K562 (cell line): ENCODE results near the gene SPAG7. TPM values are rescaled to one million over a fixed set of nuclear protein-coding genes. Genes with fewer than 3 reads are reported as not detected.

ENCODE experiments used
- ATF1 ChIP-seq, 2 experiments: fragments of 450-650 bp in 1 of 2; IDR thresholded peaks; 2 replicates each; pipeline ENCODE4 v1.6.1; 2016; ENCODE audit warnings: missing compliant biosample characterization in 1 of 2, missing genetic modification characterization in 1 of 2
- CBX3 ChIP-seq, 2 experiments: IDR thresholded peaks; 1 replicate in 1 of 2; 2 replicates in 1 of 2; pipeline ENCODE4 v1.6.1; 2012; ENCODE audit warnings: inconsistent platforms in 2 of 2, low read length in 2 of 2, borderline replicate concordance in 1 of 2, control low read depth in 1 of 2
- FOSL1 ChIP-seq: fragments of 200-800 bp; sonication (Bioruptor generic); conservative IDR thresholded peaks from 2 replicates; pipeline ENCODE4 v1.6.1; 2016; ENCODE audit warnings: missing genetic modification characterization, missing compliant biosample characterization
- MED1 ChIP-seq: sonication (generic); formaldehyde crosslinking; IDR thresholded peaks from 2 replicates; pipeline ENCODE4 v1.8.1; 2023; ENCODE audit warnings: missing genetic modification reagents, borderline replicate concordance
- NCOR1 ChIP-seq: fragments of 450-650 bp; IDR thresholded peaks from 2 replicates; pipeline ENCODE4 v1.6.1; 2016; ENCODE audit warnings: mild to moderate bottlenecking, moderate library complexity
- TSC22D4 ChIP-seq: fragments of 450-650 bp; IDR thresholded peaks from 2 replicates; pipeline ENCODE4 v1.6.1; 2016; ENCODE audit warnings: missing genetic modification characterization, missing biosample characterization, control low read depth
- ZBTB7A ChIP-seq: IDR thresholded peaks from 2 replicates; pipeline ENCODE4 v1.6.1; 2011; ENCODE audit warnings: low read depth, mild to moderate bottlenecking, low read length, moderate library complexity, borderline replicate concordance; ENCODE audit not compliant: control insufficient read depth
- ZNF431 ChIP-seq: sonication (generic); formaldehyde crosslinking; IDR thresholded peaks from 2 replicates; pipeline ENCODE4 v1.8.0; 2022; ENCODE audit warnings: mild to moderate bottlenecking, missing genetic modification reagents
- polyA plus RNA-seq, 8 experiments: library from polyadenylated mRNA; depleted of rRNA in 4 of 8; stranded (reverse) in 5 of 8; unstranded in 3 of 8; fragments of >200 nt; fragmentation: Nextera tagmentation in 2 of 8; fragmentation: Illumina TruSeq in 1 of 8; extraction: Ambion mirVana in 2 of 8; extraction: Trizol in 1 of 8; gene quantifications; 2 replicates each; pipeline versions ENCODE4 v1.2.1 to v1.2.3, GENCODE V29; 2011 to 2014; ENCODE audit warnings: inconsistent platforms in 1 of 8, missing spikeins in 1 of 8
- total RNA-seq, 7 experiments: library from RNA; depleted of rRNA in 6 of 7; stranded (reverse); fragments of >200 nt in 6 of 7; fragmentation: Illumina TruSeq in 2 of 7; extraction: Trizol in 2 of 7; gene quantifications; 2 replicates each; pipeline versions ENCODE4 v1.2.1 to v1.2.3, GENCODE V29; 2011 to 2021; ENCODE audit warnings: low replicate concordance in 1 of 7
- TF ChIP-seq, protein P1 (sequence below): sonication (generic); formaldehyde crosslinking; IDR thresholded peaks from 2 replicates; pipeline ENCODE4 v1.8.1; 2023; ENCODE audit warnings: mild to moderate bottlenecking, missing genetic modification reagents
- TF ChIP-seq, protein P2 (sequence below): sonication (generic); formaldehyde crosslinking; IDR thresholded peaks from 2 replicates; pipeline ENCODE4 v1.8.1; 2022; ENCODE audit warnings: missing genetic modification reagents
- TF ChIP-seq, protein P3 (sequence below): IDR thresholded peaks from 2 replicates; pipeline ENCODE4 v1.6.1; 2012; ENCODE audit warnings: low read depth, low read length, improper control_type of control experiment, borderline replicate concordance
- TF ChIP-seq, protein P4 (sequence below): sonication (generic); formaldehyde crosslinking; IDR thresholded peaks from 2 replicates; pipeline ENCODE4 v1.4.0; 2020; ENCODE audit warnings: mild to moderate bottlenecking, missing genetic modification reagents
- TF ChIP-seq, protein P5 (sequence below): fragments of 450-650 bp; IDR thresholded peaks from 2 replicates; pipeline ENCODE4 v1.6.1; 2016; ENCODE audit warnings: borderline replicate concordance
- TF ChIP-seq, protein P6 (sequence below): fragments of 250-450 bp; sonication (Bioruptor Pico); IDR thresholded peaks from 2 replicates; pipeline ENCODE4 v1.8.0; 2022; ENCODE audit warnings: inconsistent platforms, mild to moderate bottlenecking, moderate library complexity, borderline replicate concordance

Gene SPAG7
- total and polyA plus RNA-seq, 9 of the 15 experiments (the other 6 are each of a cell fraction or from before 2014, with no cell fraction given), result 5.6 to 53.5 (median 36.3) TPM

DNA sequence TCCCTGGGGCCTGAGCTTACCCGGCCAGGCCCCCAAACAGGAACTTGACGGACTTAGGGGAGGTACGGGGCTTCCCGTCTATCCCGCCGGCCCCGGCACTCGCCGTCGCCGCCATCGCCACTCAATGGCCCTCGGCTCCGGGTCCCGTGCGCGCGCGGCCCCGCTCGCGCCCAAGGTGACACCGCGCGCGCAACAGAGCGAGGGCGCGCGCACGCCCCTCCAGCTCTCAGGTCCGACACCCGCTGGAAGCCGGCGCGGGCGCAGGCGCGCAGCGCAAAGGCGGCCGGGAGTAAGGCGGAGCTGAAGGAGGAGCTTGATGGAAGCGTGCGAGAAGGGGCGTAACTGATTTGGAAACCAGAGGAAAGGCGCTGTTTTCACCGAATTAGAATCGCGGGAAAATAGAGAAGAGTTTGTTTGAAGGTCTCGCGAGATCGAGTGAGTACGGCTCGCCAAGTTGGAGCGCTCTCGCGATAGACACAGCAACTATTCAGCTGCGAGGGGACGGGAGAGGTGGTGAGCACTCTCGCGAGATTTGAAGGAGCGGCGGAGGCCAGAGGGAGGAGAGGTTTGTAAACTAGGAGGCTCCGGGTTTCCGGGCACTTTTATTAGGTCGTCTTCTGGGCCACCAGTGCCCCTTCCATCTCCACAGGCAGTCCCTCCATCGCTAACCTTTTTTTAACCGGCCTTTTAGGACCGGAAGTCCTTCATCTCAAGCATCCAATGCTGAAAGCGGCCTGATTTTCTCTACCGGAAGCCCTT, 27.6 kb downstream of the SPAG7 start, which contains the start of the genes RNF167 and SLC25A11 (continued):
- TF ChIP-seq CBX3 (IDR thresholded peaks at IDR 0.05; ENCODE audit: borderline replicate concordance in 1 of 2, low read length in 2 of 2), result no peak
- TF ChIP-seq, protein P1, sequence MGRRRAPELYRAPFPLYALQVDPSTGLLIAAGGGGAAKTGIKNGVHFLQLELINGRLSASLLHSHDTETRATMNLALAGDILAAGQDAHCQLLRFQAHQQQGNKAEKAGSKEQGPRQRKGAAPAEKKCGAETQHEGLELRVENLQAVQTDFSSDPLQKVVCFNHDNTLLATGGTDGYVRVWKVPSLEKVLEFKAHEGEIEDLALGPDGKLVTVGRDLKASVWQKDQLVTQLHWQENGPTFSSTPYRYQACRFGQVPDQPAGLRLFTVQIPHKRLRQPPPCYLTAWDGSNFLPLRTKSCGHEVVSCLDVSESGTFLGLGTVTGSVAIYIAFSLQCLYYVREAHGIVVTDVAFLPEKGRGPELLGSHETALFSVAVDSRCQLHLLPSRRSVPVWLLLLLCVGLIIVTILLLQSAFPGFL, result no peak
- TF ChIP-seq TSC22D4 (tag), result no peak
- TF ChIP-seq, protein P2, sequence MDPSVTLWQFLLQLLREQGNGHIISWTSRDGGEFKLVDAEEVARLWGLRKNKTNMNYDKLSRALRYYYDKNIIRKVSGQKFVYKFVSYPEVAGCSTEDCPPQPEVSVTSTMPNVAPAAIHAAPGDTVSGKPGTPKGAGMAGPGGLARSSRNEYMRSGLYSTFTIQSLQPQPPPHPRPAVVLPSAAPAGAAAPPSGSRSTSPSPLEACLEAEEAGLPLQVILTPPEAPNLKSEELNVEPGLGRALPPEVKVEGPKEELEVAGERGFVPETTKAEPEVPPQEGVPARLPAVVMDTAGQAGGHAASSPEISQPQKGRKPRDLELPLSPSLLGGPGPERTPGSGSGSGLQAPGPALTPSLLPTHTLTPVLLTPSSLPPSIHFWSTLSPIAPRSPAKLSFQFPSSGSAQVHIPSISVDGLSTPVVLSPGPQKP (CRISPR knock-in tag), result no peak
- TF ChIP-seq ZBTB7A, result peak; percentile 48; the same call in 1 of the 2 replicates
- TF ChIP-seq ZNF431 (CRISPR knock-in tag), result no peak
- TF ChIP-seq, protein P3, sequence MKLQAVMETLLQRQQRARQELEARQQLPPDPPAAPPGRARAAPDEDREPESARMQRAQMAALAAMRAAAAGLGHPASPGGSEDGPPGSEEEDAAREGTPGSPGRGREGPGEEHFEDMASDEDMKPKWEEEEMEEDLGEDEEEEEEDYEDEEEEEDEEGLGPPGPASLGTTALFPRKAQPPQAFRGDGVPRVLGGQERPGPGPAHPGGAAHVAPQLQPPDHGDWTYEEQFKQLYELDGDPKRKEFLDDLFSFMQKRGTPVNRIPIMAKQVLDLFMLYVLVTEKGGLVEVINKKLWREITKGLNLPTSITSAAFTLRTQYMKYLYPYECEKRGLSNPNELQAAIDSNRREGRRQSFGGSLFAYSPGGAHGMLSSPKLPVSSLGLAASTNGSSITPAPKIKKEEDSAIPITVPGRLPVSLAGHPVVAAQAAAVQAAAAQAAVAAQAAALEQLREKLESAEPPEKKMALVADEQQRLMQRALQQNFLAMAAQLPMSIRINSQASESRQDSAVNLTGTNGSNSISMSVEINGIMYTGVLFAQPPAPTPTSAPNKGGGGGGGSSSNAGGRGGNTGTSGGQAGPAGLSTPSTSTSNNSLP, result no peak
- TF ChIP-seq NCOR1, result no peak
- no peak for TF ChIP-seq ATF1 (CRISPR knock-in tag; IDR thresholded peaks at IDR 0.05)
- TF ChIP-seq ATF1 (tag; IDR thresholded peaks at IDR 0.05), result peak; percentile 32; the same call in 1 of the 2 replicates
- TF ChIP-seq MED1 (CRISPR knock-in tag), result no peak
- TF ChIP-seq, protein P4, sequence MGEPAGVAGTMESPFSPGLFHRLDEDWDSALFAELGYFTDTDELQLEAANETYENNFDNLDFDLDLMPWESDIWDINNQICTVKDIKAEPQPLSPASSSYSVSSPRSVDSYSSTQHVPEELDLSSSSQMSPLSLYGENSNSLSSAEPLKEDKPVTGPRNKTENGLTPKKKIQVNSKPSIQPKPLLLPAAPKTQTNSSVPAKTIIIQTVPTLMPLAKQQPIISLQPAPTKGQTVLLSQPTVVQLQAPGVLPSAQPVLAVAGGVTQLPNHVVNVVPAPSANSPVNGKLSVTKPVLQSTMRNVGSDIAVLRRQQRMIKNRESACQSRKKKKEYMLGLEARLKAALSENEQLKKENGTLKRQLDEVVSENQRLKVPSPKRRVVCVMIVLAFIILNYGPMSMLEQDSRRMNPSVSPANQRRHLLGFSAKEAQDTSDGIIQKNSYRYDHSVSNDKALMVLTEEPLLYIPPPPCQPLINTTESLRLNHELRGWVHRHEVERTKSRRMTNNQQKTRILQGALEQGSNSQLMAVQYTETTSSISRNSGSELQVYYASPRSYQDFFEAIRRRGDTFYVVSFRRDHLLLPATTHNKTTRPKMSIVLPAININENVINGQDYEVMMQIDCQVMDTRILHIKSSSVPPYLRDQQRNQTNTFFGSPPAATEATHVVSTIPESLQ, result no peak
- TF ChIP-seq, protein P5, sequence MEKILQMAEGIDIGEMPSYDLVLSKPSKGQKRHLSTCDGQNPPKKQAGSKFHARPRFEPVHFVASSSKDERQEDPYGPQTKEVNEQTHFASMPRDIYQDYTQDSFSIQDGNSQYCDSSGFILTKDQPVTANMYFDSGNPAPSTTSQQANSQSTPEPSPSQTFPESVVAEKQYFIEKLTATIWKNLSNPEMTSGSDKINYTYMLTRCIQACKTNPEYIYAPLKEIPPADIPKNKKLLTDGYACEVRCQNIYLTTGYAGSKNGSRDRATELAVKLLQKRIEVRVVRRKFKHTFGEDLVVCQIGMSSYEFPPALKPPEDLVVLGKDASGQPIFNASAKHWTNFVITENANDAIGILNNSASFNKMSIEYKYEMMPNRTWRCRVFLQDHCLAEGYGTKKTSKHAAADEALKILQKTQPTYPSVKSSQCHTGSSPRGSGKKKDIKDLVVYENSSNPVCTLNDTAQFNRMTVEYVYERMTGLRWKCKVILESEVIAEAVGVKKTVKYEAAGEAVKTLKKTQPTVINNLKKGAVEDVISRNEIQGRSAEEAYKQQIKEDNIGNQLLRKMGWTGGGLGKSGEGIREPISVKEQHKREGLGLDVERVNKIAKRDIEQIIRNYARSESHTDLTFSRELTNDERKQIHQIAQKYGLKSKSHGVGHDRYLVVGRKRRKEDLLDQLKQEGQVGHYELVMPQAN, result no peak
- TF ChIP-seq, protein P6, sequence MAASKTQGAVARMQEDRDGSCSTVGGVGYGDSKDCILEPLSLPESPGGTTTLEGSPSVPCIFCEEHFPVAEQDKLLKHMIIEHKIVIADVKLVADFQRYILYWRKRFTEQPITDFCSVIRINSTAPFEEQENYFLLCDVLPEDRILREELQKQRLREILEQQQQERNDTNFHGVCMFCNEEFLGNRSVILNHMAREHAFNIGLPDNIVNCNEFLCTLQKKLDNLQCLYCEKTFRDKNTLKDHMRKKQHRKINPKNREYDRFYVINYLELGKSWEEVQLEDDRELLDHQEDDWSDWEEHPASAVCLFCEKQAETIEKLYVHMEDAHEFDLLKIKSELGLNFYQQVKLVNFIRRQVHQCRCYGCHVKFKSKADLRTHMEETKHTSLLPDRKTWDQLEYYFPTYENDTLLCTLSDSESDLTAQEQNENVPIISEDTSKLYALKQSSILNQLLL (CRISPR knock-in tag), result no peak
- TF ChIP-seq FOSL1, result peak; percentile 21; the same call in 1 of the 2 replicates
